ENCODE data around the gene ST3GAL4. TPM values are rescaled to one million over a fixed set of nuclear protein-coding genes. Genes with fewer than 3 reads are reported as not detected.
"Not testable (repeated sequence)": the region's sequence is repeated elsewhere in the genome, so short reads cannot be mapped to it uniquely, and the experiment has no call there.

ST3GAL4 gene
- total RNA-seq, 1 donor from 2014 or later: 8.8 TPM

GRCh38 chr11:126370016-126370415, 14.5 kb downstream of the ST3GAL4 start:
- no peak for DNase-seq (ENCODE audit: low spot score, unreplicated experiment)
- Mint-ChIP-seq H3K27ac (no peak overlapping the region), H3K4me3 (ENCODE audit: low read depth) (no peak overlapping the region), H3K36me3 (ENCODE audit: insufficient read depth) (no peaks in the 10 kb centered on the region), H3K4me1 (ENCODE audit: low read depth) (peaks cover 6% of the 10 kb centered on the region), H3K27me3 (no peaks in the 10 kb centered on the region), H3K9me3 (ENCODE audit: low read depth) (no peaks in the 10 kb centered on the region)
- no peak for TF ChIP-seq CTCF (IDR thresholded peaks at IDR 0.05; ENCODE audit: unreplicated experiment)

GRCh38 chr11:126371595-126371994, 16.1 kb downstream of the ST3GAL4 start:
- H3K27me3 Mint-ChIP-seq: no peaks in the 10 kb centered on the region
- no peak for TF ChIP-seq CTCF (IDR thresholded peaks at IDR 0.05; ENCODE audit: unreplicated experiment)
- no peak for DNase-seq (ENCODE audit: low spot score, unreplicated experiment)
- H3K36me3 Mint-ChIP-seq (ENCODE audit: insufficient read depth): no peaks in the 10 kb centered on the region
- H3K27ac Mint-ChIP-seq: no peak overlapping the region
- no peaks in the 10 kb centered on the region for H3K4me1 Mint-ChIP-seq (ENCODE audit: low read depth)
- H3K4me3 Mint-ChIP-seq (ENCODE audit: low read depth): no peak overlapping the region
- H3K9me3 Mint-ChIP-seq (ENCODE audit: low read depth): no peaks in the 10 kb centered on the region

GRCh38 chr11:126373389-126374066, 18.0 kb downstream of the ST3GAL4 start:
- H3K4me3 Mint-ChIP-seq (ENCODE audit: low read depth); H3K36me3 Mint-ChIP-seq (ENCODE audit: insufficient read depth); H3K4me1 Mint-ChIP-seq (ENCODE audit: low read depth); H3K9me3 Mint-ChIP-seq (ENCODE audit: low read depth); H3K27me3 Mint-ChIP-seq; DNase-seq (ENCODE audit: low spot score, unreplicated experiment); H3K27ac Mint-ChIP-seq: not testable (repeated sequence)

GRCh38 chr11:126374562-126375300, 19.2 kb downstream of the ST3GAL4 start:
- DNase-seq (ENCODE audit: low spot score, unreplicated experiment); H3K4me1 Mint-ChIP-seq (ENCODE audit: low read depth); H3K27me3 Mint-ChIP-seq; H3K27ac Mint-ChIP-seq; H3K9me3 Mint-ChIP-seq (ENCODE audit: low read depth); H3K4me3 Mint-ChIP-seq (ENCODE audit: low read depth); H3K36me3 Mint-ChIP-seq (ENCODE audit: insufficient read depth): not testable (repeated sequence)

- Mint-ChIP-seq H3K4me3 (ENCODE audit: low read depth) (no peak overlapping the region), H3K36me3 (ENCODE audit: insufficient read depth) (no peaks in the 10 kb centered on the region), H3K27ac (no peak overlapping the region), H3K27me3 (no peaks in the 10 kb centered on the region), H3K9me3 (ENCODE audit: low read depth) (no peaks in the 10 kb centered on the region), H3K4me1 (ENCODE audit: low read depth) (no peaks in the 10 kb centered on the region)
- no peak for DNase-seq (ENCODE audit: low spot score, unreplicated experiment)
- no peak for TF ChIP-seq CTCF (IDR thresholded peaks at IDR 0.05; ENCODE audit: unreplicated experiment)
Observed at GRCh38 chr11:126375726-126376125, 20.2 kb downstream of the ST3GAL4 start.

GRCh38 chr11:126378763-126379162, 23.3 kb downstream of the ST3GAL4 start:
- H3K4me3 Mint-ChIP-seq (ENCODE audit: low read depth): no peak overlapping the region
- no peaks in the 10 kb centered on the region for H3K9me3 Mint-ChIP-seq (ENCODE audit: low read depth)
- H3K4me1 Mint-ChIP-seq (ENCODE audit: low read depth): no peaks in the 10 kb centered on the region
- DNase-seq (ENCODE audit: low spot score, unreplicated experiment): no peak
- no peaks in the 10 kb centered on the region for H3K36me3 Mint-ChIP-seq (ENCODE audit: insufficient read depth)
- TF ChIP-seq CTCF (IDR thresholded peaks at IDR 0.05; ENCODE audit: unreplicated experiment): no peak
- H3K27ac Mint-ChIP-seq: no peak overlapping the region
- H3K27me3 Mint-ChIP-seq: no peaks in the 10 kb centered on the region
